ENCODE results near the gene SFXN3.

DNA sequence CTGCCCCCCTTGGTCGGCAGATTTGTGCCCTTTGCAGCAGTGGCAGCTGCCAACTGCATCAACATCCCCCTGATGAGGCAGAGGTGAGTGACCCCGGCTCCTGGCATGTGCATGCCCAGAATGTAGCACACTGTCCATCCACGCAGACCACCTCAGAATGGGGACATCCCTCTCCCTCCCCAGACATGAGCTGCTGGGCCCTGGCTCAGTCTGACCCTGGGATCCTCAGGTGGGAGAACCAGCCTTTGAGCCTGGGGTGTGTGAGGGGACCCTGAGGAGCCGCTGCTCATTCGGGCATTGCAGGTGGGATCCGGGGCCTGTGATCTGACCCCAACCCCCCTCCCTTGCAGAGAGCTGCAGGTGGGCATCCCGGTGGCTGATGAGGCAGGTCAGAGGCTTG is 5.7 kb downstream of the SFXN3 start:
- TF ChIP-seq, protein P1, sequence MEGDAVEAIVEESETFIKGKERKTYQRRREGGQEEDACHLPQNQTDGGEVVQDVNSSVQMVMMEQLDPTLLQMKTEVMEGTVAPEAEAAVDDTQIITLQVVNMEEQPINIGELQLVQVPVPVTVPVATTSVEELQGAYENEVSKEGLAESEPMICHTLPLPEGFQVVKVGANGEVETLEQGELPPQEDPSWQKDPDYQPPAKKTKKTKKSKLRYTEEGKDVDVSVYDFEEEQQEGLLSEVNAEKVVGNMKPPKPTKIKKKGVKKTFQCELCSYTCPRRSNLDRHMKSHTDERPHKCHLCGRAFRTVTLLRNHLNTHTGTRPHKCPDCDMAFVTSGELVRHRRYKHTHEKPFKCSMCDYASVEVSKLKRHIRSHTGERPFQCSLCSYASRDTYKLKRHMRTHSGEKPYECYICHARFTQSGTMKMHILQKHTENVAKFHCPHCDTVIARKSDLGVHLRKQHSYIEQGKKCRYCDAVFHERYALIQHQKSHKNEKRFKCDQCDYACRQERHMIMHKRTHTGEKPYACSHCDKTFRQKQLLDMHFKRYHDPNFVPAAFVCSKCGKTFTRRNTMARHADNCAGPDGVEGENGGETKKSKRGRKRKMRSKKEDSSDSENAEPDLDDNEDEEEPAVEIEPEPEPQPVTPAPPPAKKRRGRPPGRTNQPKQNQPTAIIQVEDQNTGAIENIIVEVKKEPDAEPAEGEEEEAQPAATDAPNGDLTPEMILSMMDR (IDR thresholded peaks at IDR 0.05; ENCODE audit: insufficient read depth, low read length, poor library complexity, severe bottlenecking) = no peak
- no peak for TF ChIP-seq EZH2phosphoT487 (conservative IDR thresholded peaks at IDR 0.05; ENCODE audit: low read length)
